Neural progenitor cell (in vitro differentiated cells): ENCODE data around the gene PTPRN2.

ENCODE experiments used
- EZH2 ChIP-seq: fragments of 200-600 bp; sonication (generic); IDR thresholded peaks from 2 replicates; pipeline ENCODE4 v1.6.1; 2017; ENCODE audit warnings: antibody characterized with exemption, mild to moderate bottlenecking, moderate library complexity
- EZH2phosphoT487 ChIP-seq: fragments of 200-600 bp; sonication (generic); IDR thresholded peaks from 2 replicates; pipeline ENCODE4 v1.6.1; 2017; ENCODE audit warnings: antibody characterized with exemption
- TF ChIP-seq, protein P1 (sequence below): fragments of 200-600 bp; sonication (generic); IDR thresholded peaks from 2 replicates; pipeline ENCODE4 v1.5.1; 2017; ENCODE audit warnings: antibody characterized with exemption, mild to moderate bottlenecking

DNA sequence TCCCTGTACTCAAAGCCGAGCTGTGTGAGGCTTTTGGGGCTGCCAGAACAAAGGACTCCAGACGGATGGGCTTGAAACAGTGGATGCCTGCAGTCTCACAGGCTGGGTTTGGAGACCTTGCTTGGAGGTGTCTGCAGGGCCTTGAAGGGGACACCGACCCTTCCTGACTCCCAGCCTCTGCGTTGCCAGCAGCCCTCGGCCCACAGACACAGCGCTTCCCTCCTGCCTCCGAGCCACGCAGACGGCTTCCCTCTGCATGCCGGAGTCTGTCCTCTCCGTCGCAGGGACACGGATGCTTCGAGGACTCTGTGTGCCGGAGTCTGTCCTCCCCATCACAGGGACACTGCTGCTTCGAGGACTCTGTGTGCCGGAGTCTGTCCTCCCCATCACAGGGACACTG, 726.1 kb downstream of the PTPRN2 start:
- TF ChIP-seq, protein P1, sequence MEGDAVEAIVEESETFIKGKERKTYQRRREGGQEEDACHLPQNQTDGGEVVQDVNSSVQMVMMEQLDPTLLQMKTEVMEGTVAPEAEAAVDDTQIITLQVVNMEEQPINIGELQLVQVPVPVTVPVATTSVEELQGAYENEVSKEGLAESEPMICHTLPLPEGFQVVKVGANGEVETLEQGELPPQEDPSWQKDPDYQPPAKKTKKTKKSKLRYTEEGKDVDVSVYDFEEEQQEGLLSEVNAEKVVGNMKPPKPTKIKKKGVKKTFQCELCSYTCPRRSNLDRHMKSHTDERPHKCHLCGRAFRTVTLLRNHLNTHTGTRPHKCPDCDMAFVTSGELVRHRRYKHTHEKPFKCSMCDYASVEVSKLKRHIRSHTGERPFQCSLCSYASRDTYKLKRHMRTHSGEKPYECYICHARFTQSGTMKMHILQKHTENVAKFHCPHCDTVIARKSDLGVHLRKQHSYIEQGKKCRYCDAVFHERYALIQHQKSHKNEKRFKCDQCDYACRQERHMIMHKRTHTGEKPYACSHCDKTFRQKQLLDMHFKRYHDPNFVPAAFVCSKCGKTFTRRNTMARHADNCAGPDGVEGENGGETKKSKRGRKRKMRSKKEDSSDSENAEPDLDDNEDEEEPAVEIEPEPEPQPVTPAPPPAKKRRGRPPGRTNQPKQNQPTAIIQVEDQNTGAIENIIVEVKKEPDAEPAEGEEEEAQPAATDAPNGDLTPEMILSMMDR: no peak
- TF ChIP-seq EZH2 (no peak), EZH2phosphoT487 (no peak)
